Measurements from ENCODE around the gene OR2T8.

OR2T8 gene

GRCh38 chr1:247962911-247963588, 43.0 kb downstream of the OR2T8 start:
- no peak for DNase-seq

GRCh38 chr1:247964933-247965332, 44.9 kb downstream of the OR2T8 start, which contains the start of gene OR2AK2:
Gene OR2AK2 (plus strand): TSS chr1:247965233. CDS start chr1:247965377, 144 bp downstream.
- DNase-seq = no peak

GRCh38 chr1:247966532-247967204, 46.6 kb downstream of the OR2T8 start:
- no peak for DNase-seq
